Measurements from ENCODE around the gene NUP54.

NUP54 gene, protein sequence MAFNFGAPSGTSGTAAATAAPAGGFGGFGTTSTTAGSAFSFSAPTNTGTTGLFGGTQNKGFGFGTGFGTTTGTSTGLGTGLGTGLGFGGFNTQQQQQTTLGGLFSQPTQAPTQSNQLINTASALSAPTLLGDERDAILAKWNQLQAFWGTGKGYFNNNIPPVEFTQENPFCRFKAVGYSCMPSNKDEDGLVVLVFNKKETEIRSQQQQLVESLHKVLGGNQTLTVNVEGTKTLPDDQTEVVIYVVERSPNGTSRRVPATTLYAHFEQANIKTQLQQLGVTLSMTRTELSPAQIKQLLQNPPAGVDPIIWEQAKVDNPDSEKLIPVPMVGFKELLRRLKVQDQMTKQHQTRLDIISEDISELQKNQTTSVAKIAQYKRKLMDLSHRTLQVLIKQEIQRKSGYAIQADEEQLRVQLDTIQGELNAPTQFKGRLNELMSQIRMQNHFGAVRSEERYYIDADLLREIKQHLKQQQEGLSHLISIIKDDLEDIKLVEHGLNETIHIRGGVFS

DNA sequence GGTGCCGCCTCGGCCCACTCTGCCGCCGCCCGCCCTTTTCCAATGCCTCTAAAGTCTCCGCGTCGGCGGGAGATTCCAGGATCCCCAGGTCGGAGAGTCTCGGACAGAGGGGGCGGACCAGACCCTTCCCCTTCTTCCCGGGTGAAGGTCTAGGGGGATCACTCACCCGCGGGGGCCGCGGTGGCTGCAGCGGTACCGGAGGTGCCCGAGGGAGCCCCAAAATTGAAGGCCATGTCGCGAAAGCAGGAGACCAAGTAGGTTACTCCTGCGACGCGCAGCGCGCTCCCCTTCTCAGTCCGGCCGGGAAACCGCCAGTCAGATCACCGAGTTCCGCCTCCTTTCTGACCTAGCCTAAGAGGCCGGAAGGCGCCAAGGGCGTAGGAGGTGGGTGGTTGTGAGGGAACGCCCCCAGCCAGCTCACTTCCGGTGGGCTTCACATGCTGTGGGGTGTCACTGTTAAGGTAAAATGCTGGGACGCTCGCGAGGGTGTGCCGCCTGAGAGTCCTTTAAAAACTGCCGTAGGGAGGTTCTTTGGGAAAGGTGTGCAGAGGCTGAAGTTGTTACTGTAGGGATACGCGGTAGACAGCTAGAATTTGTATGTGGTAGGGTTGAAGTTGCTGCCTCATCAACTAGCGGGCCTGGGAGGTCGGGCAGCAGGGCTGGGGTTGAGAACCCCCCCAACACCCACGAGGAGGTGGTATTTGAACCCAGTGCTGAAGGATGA lies at the start of gene NUP54:
Gene NUP54, minus strand, starts transcription at position 256 of the 724 bp plus-strand sequence. Its CDS starts 23 bp downstream, at position 233.
- peak; percentile 92 for DNase-seq (ENCODE audit: low spot score)

GRCh38 chr4:76197031-76197743 lies 49.0 kb upstream of the NUP54 start:
- no peak for DNase-seq (ENCODE audit: low spot score)

DNA sequence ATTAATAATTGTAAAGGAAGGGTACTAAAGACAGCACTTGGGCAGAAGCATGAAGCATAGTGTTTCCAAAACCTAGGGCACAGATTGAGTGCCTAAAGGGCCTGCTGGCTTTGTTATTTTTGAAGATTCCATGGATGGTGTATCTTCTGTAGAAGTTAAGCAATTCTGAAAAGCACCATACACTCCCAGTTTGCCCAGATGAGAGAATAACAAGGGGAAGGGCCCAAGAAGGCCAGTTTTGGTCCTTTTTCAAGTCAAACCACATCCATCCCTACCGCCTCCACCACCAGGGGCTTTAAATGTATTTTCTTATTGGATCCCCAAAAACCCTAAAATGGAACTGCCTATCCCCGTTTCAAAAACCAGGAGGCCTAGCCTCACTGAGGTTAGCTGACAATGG lies 48.2 kb upstream of the NUP54 start:
- DNase-seq (ENCODE audit: low spot score) = no peak

GRCh38 chr4:76195326-76195725 lies 47.1 kb upstream of the NUP54 start:
- no peak for DNase-seq (ENCODE audit: low spot score)

- DNase-seq (ENCODE audit: low spot score) = no peak
Observed at GRCh38 chr4:76194325-76194724, 46.1 kb upstream of the NUP54 start.

DNA sequence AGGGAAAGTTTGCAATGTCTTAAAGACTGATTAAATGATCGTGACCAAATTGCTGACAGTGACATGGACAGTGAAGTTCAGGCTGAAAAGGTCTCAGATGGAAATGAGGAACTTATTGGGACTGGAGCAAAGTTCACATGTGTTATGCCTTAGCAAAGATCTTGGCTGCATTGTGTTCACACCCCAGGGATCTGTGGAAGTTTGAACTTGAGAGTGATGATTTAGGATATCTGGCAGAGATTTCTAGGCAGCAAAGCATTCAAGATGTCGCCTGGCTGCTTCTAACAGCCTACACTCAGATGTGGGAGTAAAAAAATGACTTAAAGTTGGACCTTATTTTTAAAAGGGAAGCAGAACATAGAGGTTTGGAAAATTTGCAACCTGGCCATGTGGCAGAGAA lies 44.0 kb upstream of the NUP54 start:
- DNase-seq (ENCODE audit: low spot score) = no peak

GRCh38 chr4:76188557-76188956 lies 40.4 kb upstream of the NUP54 start:
- DNase-seq (ENCODE audit: low spot score) = no peak

DNA sequence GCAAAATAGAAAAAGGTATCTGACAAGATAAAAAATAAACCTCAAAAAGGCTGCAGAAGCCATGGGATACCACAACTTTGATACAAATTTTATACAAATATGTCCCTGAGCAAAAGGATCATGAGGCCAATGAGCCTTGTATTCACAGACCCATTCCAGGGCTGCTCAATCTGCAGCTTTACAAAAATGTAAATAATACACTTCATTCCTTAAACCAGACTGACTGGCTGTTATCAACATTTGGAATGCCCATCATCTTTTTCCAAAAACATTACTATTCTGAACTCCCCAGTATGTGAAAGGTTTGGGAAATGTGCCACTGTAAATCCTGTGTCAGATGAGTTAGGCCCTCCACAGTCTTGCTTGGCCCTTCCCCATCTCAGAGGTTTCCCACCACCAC lies 40.0 kb upstream of the NUP54 start:
- DNase-seq (ENCODE audit: low spot score) = no peak

DNA sequence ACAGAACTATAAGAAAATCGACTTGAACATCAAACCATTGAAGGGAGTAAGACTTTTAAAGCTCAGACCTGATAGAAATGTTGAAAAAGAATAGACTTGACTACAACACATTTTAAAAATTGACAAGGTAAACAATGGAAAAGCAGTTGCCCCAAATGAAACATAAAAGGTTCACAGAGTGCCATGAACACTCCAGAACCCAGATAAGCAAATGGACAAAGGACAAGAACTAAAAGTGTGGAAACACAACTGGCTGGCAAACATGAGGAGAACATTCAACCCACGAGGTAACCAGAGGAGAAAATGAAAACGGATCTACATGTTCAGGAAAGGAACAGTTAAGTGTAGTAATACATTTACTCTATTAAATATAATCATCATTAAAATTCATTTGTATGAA lies 39.0 kb upstream of the NUP54 start:
- DNase-seq (ENCODE audit: low spot score) = no peak

- no peak for DNase-seq (ENCODE audit: low spot score)
Observed at GRCh38 chr4:76182463-76182862, 34.3 kb upstream of the NUP54 start.

DNA sequence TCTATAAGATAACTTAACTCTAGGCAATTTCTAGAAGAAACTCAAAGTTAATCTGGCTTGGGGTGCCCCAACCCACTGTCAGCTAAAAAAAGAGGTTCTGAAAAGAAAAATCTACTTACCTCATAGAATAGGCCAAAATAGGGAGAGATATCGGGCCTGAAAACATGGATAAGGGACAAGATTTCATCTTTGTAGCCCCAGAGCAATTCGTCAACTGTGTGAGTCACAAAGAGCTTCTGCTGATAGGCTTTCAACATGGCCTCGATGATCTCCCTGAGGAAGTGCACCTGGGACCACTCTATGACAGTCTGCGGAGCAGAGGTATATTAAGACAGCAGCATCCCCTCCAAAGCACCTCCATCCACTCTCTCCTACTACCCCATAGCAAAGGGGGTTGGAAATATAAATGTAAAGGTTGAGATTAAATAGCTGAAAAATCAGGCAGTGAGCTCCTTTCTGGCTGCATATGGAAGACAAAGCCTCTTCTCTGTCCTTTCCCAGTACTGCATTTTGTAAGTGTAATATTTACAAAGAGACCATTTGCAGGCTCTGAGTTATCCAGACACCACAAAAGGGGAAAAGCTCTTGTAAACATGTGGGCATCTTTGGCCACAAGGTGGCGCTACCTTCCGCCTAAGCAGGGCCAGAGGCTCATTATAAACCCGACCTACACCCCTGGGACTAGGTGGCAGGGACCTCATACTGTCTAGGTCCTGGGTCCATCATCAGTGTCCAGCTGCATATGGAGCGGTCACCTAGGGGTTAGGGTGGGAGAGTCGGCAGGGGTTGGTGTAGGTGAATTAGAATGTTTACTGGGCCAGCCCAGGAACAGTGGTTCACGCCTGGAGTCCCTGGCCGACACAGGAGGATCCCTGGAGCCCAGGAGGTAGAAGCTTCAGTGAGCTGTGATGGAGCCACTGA lies 31.5 kb upstream of the NUP54 start:
- DNase-seq (ENCODE audit: low spot score) = peak; percentile 75

DNA sequence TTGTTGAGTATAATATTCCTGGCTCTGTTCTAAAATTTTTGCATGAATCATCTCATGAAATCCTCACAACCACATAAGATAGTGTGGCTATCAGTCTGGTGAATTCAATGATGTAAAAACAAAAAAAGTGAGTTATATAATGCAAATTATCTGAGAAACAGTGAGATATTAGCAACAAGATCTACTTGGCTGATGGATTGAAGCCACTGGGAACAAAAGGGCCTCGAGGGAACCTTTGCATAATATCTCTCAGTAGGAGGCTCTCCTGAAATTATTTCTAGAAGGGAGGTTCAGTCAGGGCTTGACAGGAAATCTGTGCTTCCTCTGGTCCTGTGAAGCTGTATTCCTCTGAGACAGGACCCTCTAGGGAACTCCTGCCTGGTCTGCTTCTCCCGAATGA lies 30.1 kb upstream of the NUP54 start:
- no peak for DNase-seq (ENCODE audit: low spot score)

DNA sequence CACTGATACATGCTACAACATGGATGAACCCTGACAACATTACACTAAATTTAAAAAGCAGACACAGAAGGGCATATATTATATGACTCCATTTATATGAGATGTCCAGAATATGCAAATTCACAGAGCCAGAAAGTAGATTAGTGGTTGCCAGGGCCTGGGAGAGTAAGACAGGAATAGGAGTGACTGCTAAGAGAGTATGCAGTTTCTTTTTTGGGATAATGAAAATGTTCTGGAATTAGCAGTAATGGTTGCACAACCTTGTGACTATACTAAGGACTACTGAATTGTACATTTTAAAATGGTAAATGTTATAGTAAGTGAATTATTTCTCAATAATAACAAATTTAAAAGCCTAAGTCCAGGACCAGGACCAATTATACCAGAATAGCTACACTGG lies 29.5 kb upstream of the NUP54 start:
- DNase-seq (ENCODE audit: low spot score) = no peak

DNA sequence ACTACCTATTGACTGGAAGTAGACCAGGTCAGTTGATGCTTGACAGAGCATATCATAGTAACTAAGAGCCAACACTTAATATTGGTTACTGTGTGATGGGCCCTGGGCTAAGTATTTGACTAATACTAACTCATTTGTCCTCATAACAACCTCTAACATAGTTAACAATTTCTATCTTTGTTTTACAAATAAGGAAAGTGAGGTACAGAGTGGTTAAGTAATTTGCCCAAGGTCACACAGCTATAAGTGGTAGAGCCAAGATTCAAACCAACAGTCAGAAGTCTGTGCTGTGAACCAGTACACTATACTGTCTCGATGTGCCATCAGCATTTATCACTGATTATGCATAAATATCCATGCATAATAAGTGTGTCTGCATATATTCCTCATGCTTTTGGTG lies 27.1 kb upstream of the NUP54 start:
- no peak for DNase-seq (ENCODE audit: low spot score)

DNA sequence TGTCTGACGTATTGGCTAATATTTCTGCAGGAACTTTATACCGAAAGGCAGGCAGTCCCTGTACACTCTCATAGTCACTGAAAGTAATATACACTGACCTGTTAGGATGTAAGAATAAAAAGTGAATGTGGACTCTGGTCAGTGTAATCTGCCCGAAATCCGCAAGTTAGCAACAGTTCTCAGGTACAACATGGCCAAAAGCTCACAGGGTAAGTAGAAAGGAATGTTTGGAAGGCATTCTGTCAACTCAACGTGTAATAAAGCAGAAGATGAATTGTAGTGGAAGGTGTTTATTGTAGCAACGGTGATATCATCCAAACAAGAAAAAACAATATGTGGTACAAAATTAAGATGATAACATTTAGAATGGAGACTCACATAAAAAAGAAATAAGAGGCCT lies 26.0 kb upstream of the NUP54 start:
- DNase-seq (ENCODE audit: low spot score) = no peak

DNA sequence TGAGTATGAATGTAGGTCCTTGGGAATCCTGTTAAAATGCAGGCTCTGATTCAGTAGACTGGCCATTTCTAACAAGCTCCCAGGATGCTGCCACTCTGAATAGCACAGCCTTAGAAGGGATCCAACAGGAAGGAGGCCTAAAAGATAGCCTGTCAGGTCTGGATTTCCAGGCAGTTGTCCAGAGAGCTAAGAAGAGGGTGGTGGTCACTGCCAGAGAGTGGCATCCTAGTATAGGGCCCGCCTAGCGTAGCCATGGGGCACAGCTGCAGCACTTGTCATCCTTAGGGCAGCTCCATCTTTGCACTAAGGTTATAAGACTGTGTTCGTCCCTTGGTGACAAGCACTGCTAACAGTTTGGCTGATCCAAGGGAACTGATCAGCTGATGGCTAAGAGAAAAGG lies 20.5 kb upstream of the NUP54 start:
- DNase-seq (ENCODE audit: low spot score) = no peak

GRCh38 chr4:76166480-76166879 lies 18.3 kb upstream of the NUP54 start:
- no peak for DNase-seq (ENCODE audit: low spot score)

GRCh38 chr4:76160355-76160754 lies 12.2 kb upstream of the NUP54 start:
- no peak for DNase-seq (ENCODE audit: low spot score)

GRCh38 chr4:76156635-76157034 lies 8.4 kb upstream of the NUP54 start:
- DNase-seq (ENCODE audit: low spot score) = no peak

GRCh38 chr4:76155979-76156378 lies 7.8 kb upstream of the NUP54 start:
- no peak for DNase-seq (ENCODE audit: low spot score)

GRCh38 chr4:76153356-76153755 lies 5.2 kb upstream of the NUP54 start:
- no peak for DNase-seq (ENCODE audit: low spot score)
